Measurements from ENCODE around the gene DOCK3. TPM values are rescaled to one million over a fixed set of nuclear protein-coding genes. Genes with fewer than 3 reads are reported as not detected.

The DOCK3 gene
- total and polyA plus RNA-seq, 4 donors = 0.01 to 0.08 (median 0.06) TPM; not detected in 1

- Histone ChIP-seq H3K36me3 (ENCODE audit: control insufficient read depth in 4 of 4, insufficient read depth in 3 of 4, low read depth in 1 of 4, low read length in 3 of 4) (no peaks in the 10 kb centered on the region), H3K4me1 (ENCODE audit: control insufficient read depth in 4 of 4, insufficient read depth in 4 of 4, low read length in 3 of 4) (no peaks in the 10 kb centered on the region), H3K9me3 (ENCODE audit: control insufficient read depth in 4 of 4, low read length in 3 of 4) (no peaks in the 10 kb centered on the region), H3K4me3 (ENCODE audit: low read depth in 1 of 3, low read length in 3 of 3) (no peak overlapping the region), H3K9ac (ENCODE audit: low read depth in 1 of 2, low read length in 2 of 2) (no peak overlapping the region), H3K27ac (ENCODE audit: low read depth in 1 of 2, low read length in 2 of 2) (no peak overlapping the region), H3K27me3 (ENCODE audit: control insufficient read depth in 4 of 4, insufficient read depth in 4 of 4, low read length in 3 of 4) (no peaks in the 10 kb centered on the region)
- no peak for DNase-seq (ENCODE audit: low spot score)
- no peak for TF ChIP-seq YY1 (IDR thresholded peaks at IDR 0.05)
- no peak for TF ChIP-seq FOXA2 (IDR thresholded peaks at IDR 0.05)
- TF ChIP-seq TAF1 (conservative IDR thresholded peaks at IDR 0.05) = no peak
- TF ChIP-seq ATF3 (IDR thresholded peaks at IDR 0.05) = no peak
- no peak for TF ChIP-seq RXRA (IDR thresholded peaks at IDR 0.05)
- TF ChIP-seq FOXA1 (IDR thresholded peaks at IDR 0.05) = no peak
- TF ChIP-seq REST (IDR thresholded peaks at IDR 0.05) = no peak
- TF ChIP-seq HNF4G (IDR thresholded peaks at IDR 0.05) = no peak
- no peak for TF ChIP-seq EGR1 (IDR thresholded peaks at IDR 0.05; ENCODE audit: low read depth in 2 of 2)
- TF ChIP-seq RAD21 (IDR thresholded peaks at IDR 0.05) = no peak
- no peak for TF ChIP-seq SP1 (IDR thresholded peaks at IDR 0.05)
- TF ChIP-seq MAX (IDR thresholded peaks at IDR 0.05) = no peak
Observed at GRCh38 chr3:51268132-51268531, 593.4 kb downstream of the DOCK3 start.

- no peaks in the 10 kb centered on the region for H3K36me3 ChIP-seq (ENCODE audit: control insufficient read depth in 4 of 4, insufficient read depth in 3 of 4, low read depth in 1 of 4, low read length in 3 of 4)
- H3K9me3 ChIP-seq (ENCODE audit: control insufficient read depth in 4 of 4, low read length in 3 of 4) = no peaks in the 10 kb centered on the region
- DNase-seq (ENCODE audit: low spot score) = no peak
Observed at GRCh38 chr3:51269466-51269865, 594.7 kb downstream of the DOCK3 start.

More at GRCh38 chr3:51269466-51269865, 594.7 kb downstream of the DOCK3 start:
- H3K27ac ChIP-seq (ENCODE audit: low read depth in 1 of 2, low read length in 2 of 2) = no peak overlapping the region
- H3K9ac ChIP-seq (ENCODE audit: low read depth in 1 of 2, low read length in 2 of 2) = no peak overlapping the region
- H3K27me3 ChIP-seq (ENCODE audit: control insufficient read depth in 4 of 4, insufficient read depth in 4 of 4, low read length in 3 of 4) = no peaks in the 10 kb centered on the region
- no peak for TF ChIP-seq RAD21 (IDR thresholded peaks at IDR 0.05)
- TF ChIP-seq REST (IDR thresholded peaks at IDR 0.05) = no peak
- TF ChIP-seq FOXA1 (IDR thresholded peaks at IDR 0.05) = no peak
- no peak for TF ChIP-seq NR2F2 (IDR thresholded peaks at IDR 0.05)
- TF ChIP-seq HNF4A (conservative IDR thresholded peaks at IDR 0.05) = no peak
- no peak for TF ChIP-seq JUND (IDR thresholded peaks at IDR 0.05)
- H3K4me1 ChIP-seq (ENCODE audit: control insufficient read depth in 4 of 4, insufficient read depth in 4 of 4, low read length in 3 of 4) = no peaks in the 10 kb centered on the region
- no peak overlapping the region for H3K4me3 ChIP-seq (ENCODE audit: low read depth in 1 of 3, low read length in 3 of 3)

Data from liver (tissue), 9 donors.